COLO668 (cell line): ENCODE data around the gene POU2AF2.
A peak's percentile ranks its signal among the peaks of the same experiment; 100 is the strongest.

Experiments
- DNase-seq: peaks from one replicate; lab custom pipeline; 2025; ENCODE audit not compliant: unreplicated experiment; lab: John Stamatoyannopoulos, UW

POU2AF2 gene

DNA sequence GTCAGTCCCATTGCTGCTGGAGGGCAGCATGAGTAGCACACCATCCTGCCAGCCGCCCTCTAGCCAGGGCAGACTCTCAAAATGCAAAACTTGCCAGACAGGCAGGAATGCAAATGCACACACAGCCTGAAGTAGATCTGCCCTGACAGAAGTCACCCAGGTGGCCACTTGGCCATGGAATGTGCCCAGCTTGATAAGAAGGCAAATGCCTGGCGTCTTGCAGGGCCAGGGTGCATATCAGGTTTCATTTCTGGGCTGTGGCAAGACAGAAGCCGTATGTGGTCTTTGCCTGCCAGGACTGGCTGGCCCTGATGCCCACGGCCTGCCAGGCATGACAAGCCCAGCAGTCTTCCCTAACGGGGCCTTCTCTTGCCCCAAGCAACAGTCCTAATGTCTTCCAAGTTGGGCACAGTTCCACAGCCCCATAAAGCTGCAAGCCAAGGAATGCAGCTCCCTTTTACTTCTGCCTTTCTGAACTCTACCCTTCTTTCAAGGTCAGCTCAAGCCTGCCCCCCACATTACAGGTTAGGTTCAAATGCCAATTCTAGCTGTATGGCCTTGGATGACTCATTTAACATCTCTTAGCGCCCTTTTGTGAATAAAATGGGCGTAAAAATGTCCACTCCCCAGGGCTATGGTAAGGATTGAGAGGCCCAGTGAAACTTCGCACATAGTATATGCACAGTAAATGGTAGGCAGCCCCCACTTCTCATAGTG is 82.5 kb downstream of the POU2AF2 start:
- no peak for DNase-seq

DNA sequence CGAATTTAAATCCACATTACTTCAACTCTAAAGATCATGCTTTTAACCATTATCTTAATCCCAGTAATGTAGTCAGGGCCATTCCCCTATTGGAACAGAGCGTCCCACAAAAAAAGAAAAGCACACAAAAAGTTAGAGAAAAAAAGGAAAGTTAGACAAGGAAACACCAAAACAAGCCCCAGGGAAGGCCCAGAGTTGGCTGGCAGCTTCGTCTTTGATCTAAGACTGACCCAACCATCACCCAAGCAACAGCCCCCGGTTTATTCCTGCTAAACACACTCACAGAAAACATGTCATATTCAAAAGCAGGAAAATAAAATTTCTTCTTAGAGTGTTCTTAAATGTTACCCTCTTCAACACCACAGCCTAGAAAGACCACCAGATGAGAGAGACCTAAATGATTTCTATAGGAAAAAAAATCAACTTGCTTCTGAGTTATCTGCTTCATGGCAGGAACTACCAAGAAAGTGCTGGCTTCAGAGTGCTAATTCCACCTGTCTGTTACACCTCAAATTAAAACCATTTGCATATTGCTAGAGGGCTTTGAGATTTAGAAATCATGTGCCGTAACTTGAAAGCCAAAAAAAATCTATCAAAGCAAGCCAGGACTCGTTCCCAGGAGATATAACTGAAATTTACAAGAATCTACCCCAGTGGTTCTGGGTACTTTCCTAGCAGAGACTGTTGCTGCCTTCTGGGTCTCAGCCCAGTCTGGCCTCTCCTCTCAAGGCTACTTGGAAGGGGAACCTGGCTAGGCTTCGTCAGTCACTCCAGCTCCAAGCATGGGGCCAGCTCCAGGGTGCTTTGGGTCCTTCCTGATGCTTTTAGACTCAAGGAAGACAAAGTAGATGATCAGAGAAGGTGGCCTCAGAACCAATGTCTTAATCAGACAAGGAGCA is 84.0 kb downstream of the POU2AF2 start:
- DNase-seq: no peak

DNA sequence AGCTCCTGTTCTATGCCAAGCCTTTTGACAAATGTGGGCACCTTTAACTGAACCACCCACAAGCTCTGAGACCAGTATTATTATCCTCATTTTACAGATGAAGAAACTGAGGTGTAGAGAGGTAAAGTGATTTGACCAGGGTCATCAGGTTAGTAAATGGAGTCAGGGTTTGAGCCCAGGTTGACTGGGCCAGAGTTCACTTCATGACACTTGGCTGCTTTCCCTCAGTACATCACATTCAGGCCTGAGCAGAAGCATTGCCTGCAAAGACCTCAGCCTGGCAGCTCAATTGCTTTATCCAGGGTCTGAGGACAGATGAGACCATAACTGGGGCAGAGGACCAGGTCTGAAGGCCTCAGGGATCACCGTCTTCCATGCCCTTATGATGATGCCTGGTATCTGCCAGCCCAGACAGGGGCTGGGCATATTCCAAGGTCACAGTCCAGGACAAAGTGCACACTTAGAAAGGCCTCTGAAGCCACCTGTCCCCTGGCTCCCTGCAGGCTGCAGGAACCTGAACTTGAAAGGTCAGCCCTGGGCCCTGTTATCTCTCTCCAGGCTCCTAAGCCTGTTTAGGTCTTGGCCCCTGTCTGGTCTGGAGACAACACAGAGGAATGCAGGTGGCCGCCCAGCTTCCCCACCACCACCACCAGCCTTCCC is 84.8 kb downstream of the POU2AF2 start:
- DNase-seq: no peak

DNA sequence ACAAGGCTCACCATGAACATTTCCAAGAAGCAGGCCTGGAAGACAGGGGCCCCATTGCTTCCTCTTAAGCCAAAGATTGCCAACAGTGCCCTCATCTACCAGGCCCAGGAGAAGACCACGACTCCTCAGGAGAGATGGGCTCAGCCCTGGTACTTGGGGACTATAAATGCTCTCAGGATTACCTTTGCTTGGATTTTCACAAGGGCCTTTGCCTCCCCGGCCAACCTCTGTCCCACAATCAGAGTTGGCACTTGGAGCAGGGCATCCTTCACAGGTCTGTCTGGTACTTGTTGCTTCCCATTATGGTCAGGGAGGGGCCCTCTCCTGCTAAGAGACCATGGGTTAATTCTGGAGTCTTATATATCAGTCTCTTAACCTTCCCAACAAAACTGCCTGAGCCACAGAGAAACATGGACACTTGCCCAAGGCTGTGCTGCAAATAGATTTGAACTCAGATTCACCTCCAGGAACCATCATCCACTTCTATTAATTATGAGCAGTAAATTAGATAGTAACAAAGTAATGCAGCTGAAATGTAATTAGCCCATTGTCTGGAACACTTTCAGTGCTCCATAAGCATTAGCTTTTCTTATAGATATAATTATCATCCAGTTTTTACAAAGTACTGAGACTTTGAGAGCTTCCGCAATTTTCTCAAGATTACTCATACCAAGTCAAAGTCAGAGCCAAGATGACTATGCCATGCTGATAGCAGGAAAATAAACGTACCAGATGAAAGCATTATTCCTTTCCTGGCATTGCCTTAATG is 86.4 kb downstream of the POU2AF2 start:
- no peak for DNase-seq

DNA sequence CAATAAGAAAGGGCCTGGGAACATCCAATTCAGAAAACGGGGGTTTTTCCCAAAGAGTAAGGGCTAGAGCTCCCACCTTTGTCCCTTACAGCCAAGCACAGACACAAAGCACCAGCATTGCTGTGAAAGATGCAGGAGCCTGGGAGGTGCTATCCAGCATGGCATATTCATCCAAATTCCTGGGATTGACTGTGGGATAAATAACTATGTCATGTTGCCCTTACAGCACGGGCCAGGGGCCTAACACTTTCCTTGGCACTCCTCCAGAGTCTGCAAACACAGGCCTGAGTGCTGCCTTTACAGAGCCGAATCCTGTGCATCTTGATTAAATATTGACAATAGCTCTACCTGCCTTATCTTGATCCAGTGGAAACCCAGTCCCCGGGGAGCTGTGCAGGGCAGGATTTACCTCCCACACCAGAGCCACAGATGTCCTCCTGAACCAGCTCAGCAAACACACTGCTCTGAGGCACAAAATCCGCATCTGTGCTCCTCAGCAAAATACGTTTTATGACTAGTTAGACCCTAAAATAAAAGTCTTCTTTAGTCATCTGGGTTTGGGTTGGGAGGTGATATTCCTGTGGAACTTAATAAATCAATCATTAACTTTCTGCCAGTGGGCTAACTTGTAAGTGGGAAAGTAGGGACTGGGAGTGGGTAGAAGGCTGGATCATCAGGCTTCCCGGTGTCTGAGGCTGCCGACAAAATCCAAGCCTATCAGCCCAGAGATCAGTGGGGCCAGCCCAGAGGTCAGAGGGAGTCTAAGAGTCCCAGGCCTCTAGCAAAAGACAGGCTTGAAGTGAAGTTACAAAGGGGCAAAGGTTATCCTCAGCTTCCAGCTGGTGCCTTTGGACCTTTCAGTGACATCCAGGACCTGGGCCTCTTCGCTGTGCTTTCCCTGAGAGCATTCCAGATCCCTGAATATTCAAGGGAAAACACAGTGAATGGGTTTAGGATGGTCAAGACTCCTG is 89.3 kb downstream of the POU2AF2 start:
- DNase-seq: peak; percentile 88

DNA sequence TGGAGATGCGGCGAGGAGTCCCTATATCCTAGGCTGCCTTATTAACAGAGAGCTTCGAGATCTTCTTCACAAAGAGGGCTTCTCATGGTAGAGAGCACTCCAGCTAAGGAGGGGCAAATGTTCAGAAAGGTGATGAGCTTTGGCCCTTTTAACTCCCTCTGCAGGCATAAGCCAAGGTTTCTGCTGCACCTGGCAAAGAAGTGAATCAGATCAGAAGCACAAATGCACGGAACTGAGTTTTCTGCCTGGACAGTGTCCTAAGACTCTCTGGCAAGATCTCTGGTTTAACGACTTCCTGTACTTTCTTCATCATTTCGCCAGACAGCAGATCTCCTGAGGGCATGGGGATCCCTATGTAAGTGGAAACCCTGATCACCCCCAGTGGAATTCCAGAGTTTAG is 90.0 kb downstream of the POU2AF2 start:
- no peak for DNase-seq
